Measurements from ENCODE around the gene PCBD1.

Gene PCBD1

GRCh38 chr10:70833601-70834000 is 54.8 kb downstream of the PCBD1 start:
- no peak overlapping the region for H3K9ac ChIP-seq
- no peaks in the 10 kb centered on the region for H3K79me2 ChIP-seq (ENCODE audit: insufficient read depth, low read depth)
- no peak for TF ChIP-seq CTCF (conservative IDR thresholded peaks at IDR 0.05; ENCODE audit: low read depth, low read length)
- H3K4me3 ChIP-seq (IDR thresholded peaks at IDR 0.05; ENCODE audit: insufficient read depth, low read depth, low read length): no peak overlapping the region
- no peaks in the 10 kb centered on the region for H4K20me1 ChIP-seq (ENCODE audit: insufficient read depth)
- H3K36me3 ChIP-seq (ENCODE audit: insufficient read depth): no peaks in the 10 kb centered on the region
- no peaks in the 10 kb centered on the region for H3K27me3 ChIP-seq (ENCODE audit: insufficient read depth, low read depth)
- no peak overlapping the region for H2AFZ ChIP-seq (ENCODE audit: low read depth)
- H3K4me1 ChIP-seq (ENCODE audit: low read depth, poor library complexity, severe bottlenecking): no peaks in the 10 kb centered on the region
- H3K27ac ChIP-seq: no peak overlapping the region
- no peak overlapping the region for H3K4me2 ChIP-seq

Measured in KMS-11 (cell line).